Measurements from ENCODE around the gene LDHAL6B.

Gene LDHAL6B

DNA sequence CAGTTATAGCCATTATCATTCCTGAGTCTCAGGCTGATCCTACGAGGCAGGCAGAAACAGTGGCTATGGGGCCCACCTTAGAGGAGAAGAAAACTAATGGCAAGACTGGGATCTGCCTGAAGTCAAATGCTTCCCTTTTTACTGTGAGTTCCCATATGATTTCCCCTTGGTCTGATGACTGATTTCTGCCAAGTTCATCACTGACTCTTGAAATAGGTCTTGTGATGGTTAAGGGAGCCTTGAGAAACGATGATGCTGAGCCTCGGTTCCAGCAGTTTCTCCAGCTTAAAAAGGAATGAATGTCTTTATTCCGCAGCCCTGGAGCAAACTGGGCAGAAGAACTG lies 29.4 kb upstream of the LDHAL6B start:
- no peak for DNase-seq (ENCODE audit: low read depth in 2 of 2)

- DNase-seq (ENCODE audit: low read depth in 2 of 2) = no peak
Observed at GRCh38 chr15:59178151-59178695, 28.4 kb upstream of the LDHAL6B start.

DNA sequence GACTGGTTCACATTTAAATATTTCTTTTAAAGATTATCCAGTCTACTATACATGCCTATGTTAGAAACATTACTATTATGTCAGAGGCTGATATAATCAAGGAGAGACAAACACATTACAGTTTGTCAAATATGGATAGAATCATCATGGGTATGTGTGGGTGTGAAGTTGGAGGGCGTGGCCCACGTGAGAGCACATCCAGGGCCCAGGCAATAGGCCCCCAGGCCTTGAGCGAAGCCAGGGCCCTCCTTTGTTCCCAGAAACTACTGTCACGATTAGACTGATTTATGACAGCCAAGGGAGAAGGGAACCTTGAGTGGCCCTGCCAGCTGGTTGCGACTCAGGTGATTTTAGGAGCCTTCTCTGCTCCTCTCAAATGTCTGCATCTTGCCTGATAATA lies 26.9 kb upstream of the LDHAL6B start:
- DNase-seq (ENCODE audit: low read depth in 2 of 2) = no peak

- DNase-seq (ENCODE audit: low read depth in 2 of 2) = no peak
Observed at GRCh38 chr15:59180945-59181600, 25.6 kb upstream of the LDHAL6B start.

DNA sequence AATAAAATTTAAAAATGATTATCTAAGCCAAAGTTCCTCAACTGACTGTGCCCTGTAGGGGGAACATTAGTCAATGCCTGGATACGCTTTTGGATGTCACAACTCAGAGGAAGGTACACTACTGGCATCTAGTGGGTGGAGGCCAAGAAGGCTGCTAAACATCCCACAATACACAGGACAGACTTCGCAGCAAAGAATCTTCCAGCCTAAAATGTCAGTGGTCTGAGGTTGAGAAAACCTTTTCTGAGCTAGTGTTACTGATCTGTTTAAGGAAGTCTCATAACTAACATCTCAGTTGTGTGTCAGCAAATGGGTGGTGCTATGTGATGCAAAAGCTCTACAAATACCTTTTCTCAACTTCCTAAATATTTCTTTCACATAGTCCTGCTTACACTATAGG lies 20.9 kb upstream of the LDHAL6B start:
- no peak for DNase-seq (ENCODE audit: low read depth in 2 of 2)

- no peak for DNase-seq (ENCODE audit: low read depth in 2 of 2)
Observed at GRCh38 chr15:59186501-59186900, 20.1 kb upstream of the LDHAL6B start.

DNA sequence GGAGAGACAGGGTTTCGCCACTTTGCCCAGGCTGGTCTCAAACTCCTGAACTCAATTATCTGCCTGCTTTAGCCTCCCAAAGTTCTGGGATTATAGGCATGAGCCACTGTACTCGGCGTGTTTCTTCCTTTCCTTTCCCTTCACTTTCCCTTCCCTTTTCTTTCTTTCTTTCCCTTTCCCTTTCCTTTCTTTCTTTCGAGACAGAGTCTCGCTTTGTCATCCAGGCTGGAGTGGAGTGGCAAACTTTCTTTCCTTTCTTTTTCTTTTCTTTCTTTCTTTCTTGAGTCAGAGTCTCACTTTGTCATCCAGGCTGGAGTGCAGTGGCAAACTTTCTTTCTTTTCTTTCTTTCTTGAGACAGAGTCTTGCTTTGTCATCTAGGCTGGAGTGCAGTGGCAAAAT lies 17.4 kb upstream of the LDHAL6B start:
- DNase-seq (ENCODE audit: low read depth in 2 of 2) = no peak

DNA sequence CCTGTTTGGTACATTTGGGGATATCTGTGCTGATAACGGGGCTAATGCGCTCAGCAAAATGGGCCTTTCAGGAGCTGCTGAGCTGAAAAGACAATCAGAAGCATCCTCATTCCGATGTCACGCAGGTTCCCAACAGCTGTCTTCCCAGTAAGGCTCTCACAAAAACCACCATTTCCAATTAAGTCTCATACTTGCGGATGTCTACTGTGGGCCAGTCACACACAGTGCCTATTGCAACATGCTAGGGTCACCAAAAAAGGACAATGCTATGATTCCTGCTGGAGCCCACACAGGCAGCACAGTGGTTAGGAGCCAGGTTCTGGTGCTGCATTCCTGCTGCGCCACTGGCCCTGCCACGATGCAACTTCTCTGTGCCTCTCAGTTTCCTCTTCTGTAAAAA lies 16.4 kb upstream of the LDHAL6B start:
- DNase-seq (ENCODE audit: low read depth in 2 of 2) = no peak

DNA sequence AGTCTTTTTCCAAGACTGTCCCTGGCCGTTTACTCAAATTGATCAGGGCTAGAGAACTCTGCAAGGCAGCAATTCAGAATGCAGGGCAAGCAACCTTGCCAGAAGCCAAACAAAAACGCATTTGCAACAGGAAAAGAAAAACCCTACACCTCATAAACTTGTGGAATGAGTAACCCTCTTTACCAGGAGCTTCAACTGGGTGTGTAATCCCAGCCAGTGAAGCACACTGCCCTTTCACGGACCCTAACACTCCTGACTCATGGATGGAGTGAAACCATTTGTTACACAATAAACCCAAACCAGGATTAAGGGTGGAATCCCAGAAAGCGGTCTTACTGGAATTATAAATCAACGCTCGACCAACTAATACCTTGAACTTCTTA lies 14.8 kb upstream of the LDHAL6B start:
- DNase-seq (ENCODE audit: low read depth in 2 of 2) = no peak

- DNase-seq (ENCODE audit: low read depth in 2 of 2) = no peak
Observed at GRCh38 chr15:59194639-59195325, 11.9 kb upstream of the LDHAL6B start.

GRCh38 chr15:59196416-59196815 lies 10.2 kb upstream of the LDHAL6B start:
- no peak for DNase-seq (ENCODE audit: low read depth in 2 of 2)

- no peak for DNase-seq (ENCODE audit: low read depth in 2 of 2)
Observed at GRCh38 chr15:59197454-59197853, 9.2 kb upstream of the LDHAL6B start.

GRCh38 chr15:59199626-59200465 lies 6.8 kb upstream of the LDHAL6B start:
- DNase-seq (ENCODE audit: low read depth in 2 of 2) = no peak

GRCh38 chr15:59200560-59200959 lies 6.1 kb upstream of the LDHAL6B start:
- DNase-seq (ENCODE audit: low read depth in 2 of 2) = no peak

DNA sequence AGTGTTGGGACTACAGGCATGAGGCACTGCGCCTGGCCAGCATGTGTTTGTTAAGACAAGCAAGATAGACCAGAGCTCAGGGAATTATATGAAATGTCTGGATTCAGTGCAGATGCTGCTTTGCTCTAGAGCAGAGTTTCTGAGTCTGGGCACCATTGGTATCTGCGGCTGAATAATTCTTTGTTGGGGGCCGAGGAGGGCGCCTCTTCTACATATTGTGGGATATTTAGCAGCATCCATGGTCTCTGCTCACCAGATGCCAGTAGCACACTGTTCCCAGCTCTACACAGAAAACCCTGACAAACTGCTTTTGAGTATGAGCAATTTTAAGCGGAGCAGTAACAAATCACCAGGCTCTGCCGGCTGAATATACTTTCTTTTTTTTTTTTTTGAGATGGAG lies 3.6 kb upstream of the LDHAL6B start:
- no peak for DNase-seq (ENCODE audit: low read depth in 2 of 2)

- DNase-seq (ENCODE audit: low read depth in 2 of 2) = no peak
Observed at GRCh38 chr15:59203657-59204056, 3.0 kb upstream of the LDHAL6B start.

DNA sequence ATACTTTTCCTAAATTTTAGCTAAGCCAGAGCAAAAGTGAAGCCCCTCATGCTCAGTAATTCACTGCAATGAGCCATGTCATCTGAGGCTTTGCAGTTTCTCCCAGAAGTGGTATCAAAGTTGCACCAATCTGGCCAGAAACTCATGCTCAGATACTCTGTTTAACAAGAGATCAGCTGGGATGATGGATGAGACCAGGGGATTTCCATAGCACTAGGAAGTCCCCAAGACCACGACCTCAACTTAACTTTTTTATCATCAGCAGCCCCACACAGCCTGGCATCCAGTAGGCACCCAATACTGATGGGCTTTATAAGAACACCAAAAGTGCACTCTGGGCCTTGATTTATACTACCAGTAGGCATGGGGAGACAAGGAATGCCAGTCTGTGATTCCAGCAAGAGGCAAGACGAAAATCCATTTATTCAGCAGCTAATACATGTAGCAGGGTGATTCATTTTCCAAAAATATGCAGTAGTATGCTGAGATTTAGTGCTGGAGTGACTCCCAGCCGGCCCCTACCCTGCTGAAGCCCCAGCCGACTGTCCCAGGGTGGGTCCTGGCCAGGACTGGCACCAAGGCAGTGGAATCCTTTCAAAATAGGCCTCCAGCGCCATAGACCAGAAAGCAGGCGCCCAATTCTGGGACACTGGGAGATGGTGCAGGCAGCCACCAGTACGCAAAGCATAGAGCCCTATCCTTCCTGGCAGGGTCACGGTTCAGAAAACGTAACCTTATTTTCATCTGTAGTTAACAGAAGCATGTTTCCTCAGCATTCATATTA lies 612 bp upstream of the LDHAL6B start:
- no peak for DNase-seq (ENCODE audit: low read depth in 2 of 2)

GRCh38 chr15:59208613-59209249 lies 2.1 kb downstream of the LDHAL6B start:
- no peak for DNase-seq (ENCODE audit: low read depth in 2 of 2)

GRCh38 chr15:59210186-59210585 lies 3.5 kb downstream of the LDHAL6B start:
- no peak for DNase-seq (ENCODE audit: low read depth in 2 of 2)

GRCh38 chr15:59216911-59217310 lies 10.3 kb downstream of the LDHAL6B start:
- DNase-seq (ENCODE audit: low read depth in 2 of 2) = no peak

DNA sequence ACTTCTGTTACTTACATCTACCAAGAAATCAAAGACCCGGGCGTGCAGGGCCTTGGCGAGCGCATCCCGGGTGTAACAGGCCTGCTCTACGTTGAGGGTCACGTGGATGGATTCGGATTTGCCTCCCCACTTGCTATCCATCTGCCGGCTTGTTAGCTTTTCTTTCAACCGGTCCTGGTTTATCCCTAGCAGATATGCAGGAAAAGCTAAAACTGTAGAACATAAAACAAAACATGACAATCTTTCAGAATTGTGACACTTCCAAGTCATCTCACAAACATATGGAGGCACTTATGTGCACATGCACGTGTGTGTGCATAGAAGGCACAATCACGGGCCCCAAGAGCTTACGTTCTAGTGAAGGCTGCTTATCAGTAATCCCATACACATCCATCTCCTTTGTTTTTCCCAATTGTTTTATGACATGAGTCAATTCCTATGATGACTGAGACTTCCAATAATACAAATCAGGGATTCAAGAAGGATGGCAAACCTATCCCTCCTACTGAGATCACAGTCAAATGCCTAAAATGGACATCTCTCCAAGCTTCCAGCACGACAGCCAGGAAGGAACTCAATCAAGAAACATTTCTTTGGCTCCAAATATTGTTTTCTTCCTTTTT lies 11.3 kb downstream of the LDHAL6B start:
- no peak for DNase-seq (ENCODE audit: low read depth in 2 of 2)

Measured in stimulated activated CD4-positive, alpha-beta T cell treated with anti-CD3 and anti-CD28 coated beads, Interleukin-4, amount 100 ng/mL, for 48 hours (primary cell).